Stimulated activated CD4-positive, alpha-beta T cell treated with anti-CD3 and anti-CD28 coated beads, Interleukin-4, amount 100 ng/mL, for 4 hours (primary cell): ENCODE measurements around the gene CLDND2.

ENCODE experiments used
- DNase-seq, 2 experiments: peaks; one replicate each; pipeline ENCODE4 v3.0.0-alpha.2; 2020

The CLDND2 gene

DNA sequence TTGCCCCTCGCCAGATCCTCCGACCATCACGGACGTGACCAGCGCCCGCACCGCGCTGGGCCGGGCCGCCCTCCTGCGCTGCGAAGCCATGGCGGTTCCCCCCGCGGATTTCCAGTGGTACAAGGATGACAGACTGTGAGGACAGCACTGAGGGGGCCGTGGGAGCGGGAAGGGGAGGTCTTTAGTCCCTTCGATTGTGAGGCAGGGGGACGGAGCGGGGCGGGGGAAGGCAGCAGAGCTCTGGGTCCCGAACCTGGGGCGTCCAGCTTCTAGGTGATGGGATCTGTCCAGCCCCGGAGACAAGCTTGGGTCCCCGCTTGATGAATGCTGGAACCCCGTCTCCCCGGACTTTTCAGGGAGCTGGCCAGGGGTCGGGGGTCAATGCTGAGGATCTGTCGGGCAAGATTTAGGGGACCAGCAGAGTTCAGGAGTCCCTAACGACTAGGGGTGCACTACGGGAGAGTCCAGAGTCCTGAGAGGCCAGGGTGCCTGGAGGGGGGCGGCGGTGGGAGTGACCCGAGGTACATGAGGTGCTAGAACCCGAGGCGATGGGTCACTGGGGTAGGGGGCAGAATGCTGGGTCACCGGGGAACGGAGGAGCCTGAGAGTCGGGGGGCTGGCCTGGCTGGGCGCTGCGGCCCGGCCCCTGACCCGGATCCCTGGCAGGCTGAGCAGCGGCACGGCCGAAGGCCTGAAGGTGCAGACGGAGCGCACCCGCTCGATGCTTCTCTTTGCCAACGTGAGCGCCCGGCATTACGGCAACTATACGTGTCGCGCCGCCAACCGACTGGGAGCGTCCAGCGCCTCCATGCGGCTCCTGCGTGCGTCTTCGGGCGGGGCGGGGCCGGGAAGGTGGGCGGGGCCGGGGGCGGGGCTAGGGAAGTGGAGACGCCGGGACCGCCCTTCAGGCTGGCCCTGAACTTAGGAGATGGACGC, 41.5 kb downstream of the CLDND2 start:
- peak; percentile 27 to 50 for DNase-seq

DNA sequence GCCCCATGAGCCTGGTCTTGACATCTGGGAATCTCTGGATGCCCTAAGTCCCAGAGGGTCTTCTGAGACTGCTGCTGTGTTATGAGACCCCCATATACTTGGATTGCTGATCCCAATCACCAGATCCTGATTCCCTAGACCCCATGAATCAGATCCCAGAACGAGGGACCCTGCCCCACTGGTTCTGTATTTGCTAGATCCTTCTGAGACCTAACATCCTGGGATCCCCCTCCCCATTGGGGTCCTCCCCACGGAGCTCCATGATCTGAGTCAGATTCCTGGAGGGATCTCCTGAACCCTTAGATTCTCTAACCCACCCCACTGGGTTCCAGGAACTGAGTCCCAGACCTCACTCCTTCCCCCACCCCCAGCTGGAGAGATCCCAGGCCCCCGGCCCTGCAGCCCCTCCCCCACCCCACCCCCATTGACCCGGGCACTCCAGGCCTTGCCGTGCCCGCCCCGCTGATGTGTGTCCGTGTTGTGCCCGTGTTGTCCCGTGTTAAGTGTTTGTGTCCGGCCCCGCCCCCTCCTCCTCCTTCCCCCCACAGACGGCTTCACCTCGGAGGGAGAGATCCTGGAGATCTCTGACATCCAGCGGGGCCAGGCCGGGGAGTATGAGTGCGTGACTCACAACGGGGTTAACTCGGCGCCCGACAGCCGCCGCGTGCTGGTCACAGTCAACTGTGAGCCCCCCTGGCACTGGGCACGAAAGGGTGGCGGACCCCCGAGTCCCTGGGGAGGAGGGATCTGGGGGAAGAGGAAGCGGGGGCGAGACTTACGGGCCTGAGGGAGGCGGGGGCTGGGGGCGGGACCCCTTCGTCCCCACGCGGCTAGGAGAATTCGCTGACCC, 42.4 kb downstream of the CLDND2 start:
- DNase-seq: no peak

DNA sequence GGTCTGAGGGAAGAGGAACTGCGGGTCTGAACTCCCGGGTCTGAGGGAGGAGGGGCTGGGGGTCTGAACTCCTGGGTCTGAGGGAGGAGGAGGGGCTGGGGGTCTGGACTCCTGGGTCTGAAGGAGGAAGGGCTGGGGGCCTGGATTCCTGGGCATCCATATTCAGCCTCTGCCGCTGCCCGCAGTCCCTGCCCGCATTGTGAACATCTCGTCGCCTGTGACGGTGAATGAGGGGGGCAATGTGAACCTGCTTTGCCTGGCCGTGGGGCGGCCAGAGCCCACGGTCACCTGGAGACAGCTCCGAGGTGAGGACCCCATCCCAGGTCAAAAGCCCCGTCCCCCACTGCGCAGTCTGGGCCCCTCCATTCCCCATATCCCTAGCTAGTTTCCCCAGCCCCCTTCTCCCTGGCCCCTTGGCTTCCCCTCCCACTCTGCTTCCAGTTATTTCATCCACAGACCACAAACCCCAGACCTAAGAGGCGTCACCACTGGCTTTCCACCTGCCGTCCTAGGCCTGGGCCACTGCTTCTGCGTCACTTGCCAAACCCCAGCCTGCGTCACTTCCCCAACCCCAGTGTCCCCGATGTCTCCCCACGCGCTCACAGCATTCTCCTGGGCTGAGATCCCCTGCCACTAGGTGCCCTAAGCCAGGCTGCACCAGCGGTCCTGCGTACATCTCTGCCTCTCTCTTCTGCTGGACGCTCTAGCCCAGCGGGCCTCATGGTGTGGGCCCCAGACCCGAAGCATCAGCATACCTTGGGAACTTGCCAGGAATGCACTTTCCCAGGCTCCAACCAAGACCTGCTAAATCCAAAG, 43.4 kb downstream of the CLDND2 start:
- DNase-seq: no peak

DNA sequence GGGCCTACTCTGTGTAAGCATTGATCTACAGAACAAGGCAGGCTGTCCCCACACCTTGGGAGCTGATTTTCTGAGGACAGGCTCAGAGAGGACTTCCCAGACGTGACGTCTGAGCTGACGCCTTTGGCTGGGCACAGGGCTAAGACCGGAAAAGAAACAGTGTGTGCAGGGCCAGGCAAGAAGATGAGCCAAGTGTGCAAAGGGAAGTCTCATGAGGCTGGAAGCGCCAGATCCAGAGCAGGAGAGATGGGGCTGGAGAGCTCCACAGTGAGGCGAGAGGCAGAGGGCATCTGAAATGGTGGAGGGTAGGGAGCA, 44.7 kb downstream of the CLDND2 start:
- DNase-seq: no peak

DNA sequence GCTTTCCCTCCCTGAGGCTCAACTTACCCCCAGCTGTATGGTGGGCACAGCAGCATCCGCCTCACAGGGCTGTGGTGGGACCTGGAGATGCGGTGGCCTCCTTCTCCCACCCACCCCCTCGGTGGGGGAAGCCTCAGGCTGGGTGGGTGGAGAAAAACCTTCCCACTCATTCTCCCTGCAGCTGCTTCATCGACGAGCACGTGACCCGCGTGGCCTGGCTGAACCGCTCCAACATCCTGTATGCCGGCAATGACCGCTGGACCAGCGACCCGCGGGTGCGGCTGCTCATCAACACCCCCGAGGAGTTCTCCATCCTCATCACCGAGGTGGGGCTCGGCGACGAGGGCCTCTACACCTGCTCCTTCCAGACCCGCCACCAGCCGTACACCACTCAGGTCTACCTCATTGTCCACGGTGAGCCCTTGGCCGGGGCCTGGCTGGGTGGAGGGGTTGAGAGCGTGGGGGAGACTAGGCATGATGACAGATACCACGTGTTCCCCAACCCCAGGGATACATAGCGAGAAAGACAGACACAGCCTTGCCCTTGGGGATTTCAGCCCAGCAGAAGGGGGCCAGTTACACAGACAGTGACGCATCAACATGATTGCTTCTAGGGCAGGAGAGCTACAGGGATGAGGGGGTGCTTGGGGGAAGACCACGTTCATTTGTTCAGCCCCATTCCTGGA, 45.2 kb downstream of the CLDND2 start:
- DNase-seq: no peak

DNA sequence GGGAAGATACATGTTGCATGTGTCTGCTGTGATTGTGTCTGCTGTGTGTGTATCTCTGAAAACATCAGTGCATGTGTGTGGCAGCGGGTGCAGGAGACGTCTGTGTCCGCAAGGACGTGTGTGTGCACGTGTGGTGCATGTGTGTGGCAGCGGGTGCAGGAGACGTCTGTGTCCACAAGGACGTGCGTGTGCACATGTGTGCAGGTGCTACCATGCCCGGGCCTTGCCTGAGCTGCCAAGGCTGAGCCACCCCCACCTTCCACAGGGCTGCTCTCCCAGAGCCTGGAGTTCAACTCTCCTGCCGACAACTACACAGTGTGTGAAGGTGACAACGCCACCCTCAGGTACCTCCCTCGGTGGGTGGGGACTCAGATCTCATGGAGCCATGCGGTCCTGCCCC, 47.0 kb downstream of the CLDND2 start:
- no peak for DNase-seq

DNA sequence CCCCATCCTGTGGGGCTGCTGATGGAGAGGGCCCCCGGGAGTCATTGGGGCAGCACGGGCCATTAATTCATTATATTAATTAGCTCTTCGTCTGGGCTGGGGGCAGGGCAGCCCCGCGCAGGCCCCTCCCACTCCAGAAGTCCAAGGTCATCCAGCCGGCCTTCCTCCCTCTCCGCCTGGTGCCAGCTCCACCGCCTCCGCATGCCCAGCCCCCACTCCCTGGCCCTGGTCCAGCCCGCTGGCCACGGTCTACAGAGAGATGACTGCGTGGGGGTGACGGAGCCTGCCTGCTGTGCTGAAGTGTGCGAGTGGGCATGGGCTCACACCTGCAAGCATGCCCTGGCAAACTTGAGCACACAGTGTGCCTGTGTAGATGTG, 48.5 kb downstream of the CLDND2 start:
- no peak for DNase-seq

DNA sequence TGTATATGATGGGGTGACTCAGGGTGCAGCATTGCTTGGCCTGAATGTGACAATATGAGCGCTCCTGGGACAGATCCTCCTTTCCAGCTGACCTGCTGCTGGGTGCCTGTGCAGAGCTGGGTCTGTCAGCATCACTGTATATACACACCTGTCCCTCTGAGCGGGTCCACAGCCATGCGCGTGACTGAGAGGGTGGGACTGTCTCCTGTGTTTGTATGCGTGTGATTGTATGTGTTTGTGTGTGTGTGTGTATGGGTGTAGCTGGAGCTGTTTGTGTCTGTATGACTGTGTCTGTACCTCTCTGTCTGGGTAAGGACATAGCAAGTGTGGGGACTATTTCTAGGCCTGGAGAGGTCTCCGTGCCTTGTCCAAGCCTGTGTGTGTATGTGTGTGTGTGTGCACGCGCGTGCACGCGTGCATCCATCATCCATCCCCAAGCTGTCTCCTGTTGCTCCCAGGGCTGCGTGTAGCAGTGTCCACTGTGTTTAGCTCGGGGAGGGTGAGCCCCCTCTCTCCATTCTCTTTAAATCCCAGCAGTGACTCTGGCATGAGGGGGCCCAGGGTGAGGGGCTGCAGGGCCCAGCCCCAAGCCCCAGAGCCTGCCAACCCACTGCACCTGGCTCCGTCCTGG, 49.0 kb downstream of the CLDND2 start:
- DNase-seq: no peak

DNA sequence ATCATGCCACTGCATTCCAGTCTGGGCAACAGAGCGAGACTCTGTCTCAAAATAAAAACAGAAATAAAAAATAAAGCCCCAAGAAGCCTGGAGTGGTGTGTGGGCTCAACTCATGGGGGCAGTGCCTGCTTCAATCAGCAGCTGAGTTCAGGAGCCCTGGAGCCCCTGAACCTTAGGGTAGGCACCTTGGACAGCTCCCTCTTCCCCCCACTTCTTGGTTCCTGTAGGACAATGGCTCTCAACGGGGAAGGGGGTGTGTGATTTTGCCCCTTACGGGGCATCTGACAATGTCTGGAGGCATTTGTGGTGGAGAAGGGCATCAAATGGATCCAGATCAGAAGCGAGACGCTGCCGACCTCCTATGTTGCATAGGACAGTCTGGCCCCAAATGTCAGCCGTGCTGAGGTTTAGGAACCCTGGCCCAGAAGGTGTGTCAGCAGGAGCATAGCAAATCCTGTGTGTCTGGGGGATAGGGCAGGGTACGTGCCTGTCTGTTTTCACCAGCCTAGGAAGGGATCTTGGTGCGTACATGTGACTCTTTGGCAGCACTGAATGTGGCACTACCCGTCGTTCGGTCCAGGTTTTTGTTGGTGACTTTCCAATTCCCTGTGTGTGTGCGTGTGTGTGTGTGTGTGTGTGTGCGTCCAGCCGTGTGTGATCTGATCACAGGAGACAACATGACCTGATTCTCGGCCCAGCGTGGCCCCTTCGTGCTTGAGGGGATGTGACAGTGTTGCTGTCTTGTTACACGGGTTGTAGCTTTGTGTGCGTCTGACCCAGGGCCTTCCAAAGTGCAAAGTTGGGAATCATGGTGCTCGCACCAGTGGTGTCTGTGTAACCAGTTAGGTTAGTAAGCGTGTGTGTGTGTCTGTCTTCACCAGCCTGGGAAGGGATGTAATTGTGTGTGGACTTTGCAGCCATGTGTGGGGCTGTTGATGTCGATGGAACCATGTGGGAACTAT, 49.8 kb downstream of the CLDND2 start:
- no peak for DNase-seq

DNA sequence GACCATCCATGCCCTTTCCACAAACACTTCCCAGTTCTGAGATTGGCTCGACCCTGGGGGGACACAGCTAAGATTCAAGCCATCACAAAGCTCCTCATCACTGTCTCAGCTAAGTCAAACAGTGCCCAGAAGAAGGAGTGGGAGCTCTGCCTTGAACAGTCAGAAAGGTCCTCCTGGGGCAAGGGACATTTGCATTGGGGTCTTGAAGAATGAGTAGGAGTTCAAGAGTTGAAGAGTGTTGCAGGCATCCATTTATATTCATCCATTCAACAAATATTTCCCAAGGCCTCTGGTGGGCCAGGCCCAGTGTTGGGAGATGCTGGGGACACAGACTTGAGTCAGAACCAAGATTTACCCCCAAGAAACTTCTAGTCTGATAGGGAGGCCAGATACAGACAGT, 50.8 kb downstream of the CLDND2 start:
- DNase-seq: no peak

DNA sequence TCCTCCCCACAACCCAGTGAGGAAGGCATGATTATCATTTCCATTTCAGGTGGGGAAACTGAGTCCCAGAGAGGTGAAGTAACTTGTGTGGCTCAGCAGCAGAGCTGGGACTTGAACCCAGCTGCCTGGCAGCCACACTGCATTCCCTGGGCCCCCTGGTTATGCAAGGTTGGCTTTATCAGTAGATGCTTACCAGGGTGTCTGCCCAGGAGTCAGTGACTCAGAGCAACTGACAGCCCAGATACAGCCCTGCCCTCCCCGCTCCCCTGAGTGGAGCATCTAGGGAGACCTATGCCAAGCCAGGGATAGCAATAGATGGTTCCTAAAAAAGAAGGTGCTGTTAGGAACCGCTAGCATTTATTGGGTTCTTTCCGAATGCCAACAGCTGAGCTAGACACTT, 51.4 kb downstream of the CLDND2 start:
- no peak for DNase-seq
